GM21390 (cell line): Measurements from ENCODE around the gene SFI1.
"Not testable (repeated sequence)": the region's sequence is repeated elsewhere in the genome, so short reads cannot be mapped to it uniquely, and the experiment has no call there.

Source experiments
- ATAC-seq: cut with Tn5 transposase; IDR thresholded peaks from one replicate; pipeline ENCODE4 v1.9.1; 2021; ENCODE audit not compliant: unreplicated experiment

The SFI1 gene

GRCh38 chr22:31586137-31586920 is 90.0 kb downstream of the SFI1 start:
- ATAC-seq, result no peak

DNA sequence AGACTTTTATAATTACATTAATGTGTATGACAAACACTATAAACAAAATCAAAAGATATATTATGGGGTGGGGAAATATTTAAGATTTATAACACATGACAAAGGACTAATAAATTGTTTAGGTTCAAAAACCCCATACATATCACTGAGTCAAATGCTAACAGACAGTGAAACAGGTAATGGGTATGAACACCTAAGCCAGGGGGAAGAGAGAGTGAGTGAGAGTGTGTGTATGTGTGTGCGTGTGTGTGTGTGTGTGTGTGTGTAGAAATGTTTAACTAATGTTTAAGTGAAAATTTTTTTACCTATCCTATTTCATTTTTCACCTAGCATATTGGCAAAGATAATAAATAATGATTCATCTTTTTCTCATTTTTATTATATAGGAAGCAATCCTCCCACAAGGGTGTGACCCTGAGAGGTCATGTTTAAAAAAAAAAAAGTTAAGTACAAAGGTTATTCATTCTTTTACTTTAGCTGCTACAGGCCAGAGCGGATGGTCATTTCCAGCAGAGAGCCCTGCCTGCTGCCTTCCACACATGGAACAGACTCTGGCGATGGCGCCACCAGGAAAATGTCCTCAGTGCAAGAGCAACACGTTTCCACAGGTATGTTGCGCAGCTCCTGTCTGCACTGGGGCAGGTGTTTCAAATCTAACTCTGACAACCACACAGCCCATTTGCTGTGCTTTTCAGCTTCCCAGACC is 92.8 kb downstream of the SFI1 start:
- no peak for ATAC-seq

- not testable (repeated sequence) for ATAC-seq
These were observed 93.8 kb downstream of the SFI1 start for GRCh38 chr22:31590161-31590560.

GRCh38 chr22:31595271-31595670 is 98.9 kb downstream of the SFI1 start:
- no peak for ATAC-seq

- ATAC-seq, result no peak
These were observed 106.1 kb downstream of the SFI1 start for GRCh38 chr22:31602259-31602952.

DNA sequence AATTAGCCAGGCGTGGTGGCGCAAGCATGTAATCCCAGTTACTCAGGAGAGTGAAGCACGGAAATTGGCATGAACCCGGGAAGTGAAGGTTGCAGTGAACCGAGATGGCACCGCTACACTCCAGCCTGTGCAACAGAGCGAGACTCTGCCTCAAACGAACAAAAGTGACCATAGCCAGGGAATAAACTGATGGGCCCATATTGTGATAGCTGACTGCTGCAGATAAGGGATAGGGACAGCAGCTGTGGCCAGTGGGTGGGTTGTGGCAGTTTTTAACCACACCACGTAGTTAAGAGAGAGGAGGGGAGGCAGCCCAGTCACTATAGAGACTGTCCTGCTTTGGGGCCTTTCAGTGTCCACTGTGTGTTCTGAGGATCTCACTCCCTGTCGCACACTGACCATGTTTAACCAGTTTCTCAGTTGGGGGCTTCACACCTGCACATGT is 106.8 kb downstream of the SFI1 start:
- no peak for ATAC-seq

DNA sequence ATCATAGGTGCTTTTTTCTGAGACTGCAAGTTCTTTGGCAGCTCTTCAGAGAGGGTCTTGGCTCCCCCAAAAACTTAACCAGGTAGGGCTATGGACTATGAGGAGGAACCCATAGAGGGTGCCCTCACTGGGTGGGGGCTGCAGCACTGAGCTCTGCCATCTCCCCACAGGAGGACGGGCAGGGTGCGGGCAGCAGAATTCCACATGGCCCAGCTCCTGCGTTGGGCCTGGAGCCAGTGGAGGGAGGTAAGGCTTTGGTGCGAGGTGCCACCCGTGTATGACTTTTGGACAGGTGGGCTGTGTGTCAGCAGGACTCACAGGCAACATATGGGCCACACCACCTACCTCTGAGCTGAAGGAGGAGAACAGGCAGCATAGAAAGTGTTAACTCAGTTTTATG is 107.2 kb downstream of the SFI1 start:
- no peak for ATAC-seq

GRCh38 chr22:31604137-31604705 is 107.9 kb downstream of the SFI1 start:
- ATAC-seq, result no peak

DNA sequence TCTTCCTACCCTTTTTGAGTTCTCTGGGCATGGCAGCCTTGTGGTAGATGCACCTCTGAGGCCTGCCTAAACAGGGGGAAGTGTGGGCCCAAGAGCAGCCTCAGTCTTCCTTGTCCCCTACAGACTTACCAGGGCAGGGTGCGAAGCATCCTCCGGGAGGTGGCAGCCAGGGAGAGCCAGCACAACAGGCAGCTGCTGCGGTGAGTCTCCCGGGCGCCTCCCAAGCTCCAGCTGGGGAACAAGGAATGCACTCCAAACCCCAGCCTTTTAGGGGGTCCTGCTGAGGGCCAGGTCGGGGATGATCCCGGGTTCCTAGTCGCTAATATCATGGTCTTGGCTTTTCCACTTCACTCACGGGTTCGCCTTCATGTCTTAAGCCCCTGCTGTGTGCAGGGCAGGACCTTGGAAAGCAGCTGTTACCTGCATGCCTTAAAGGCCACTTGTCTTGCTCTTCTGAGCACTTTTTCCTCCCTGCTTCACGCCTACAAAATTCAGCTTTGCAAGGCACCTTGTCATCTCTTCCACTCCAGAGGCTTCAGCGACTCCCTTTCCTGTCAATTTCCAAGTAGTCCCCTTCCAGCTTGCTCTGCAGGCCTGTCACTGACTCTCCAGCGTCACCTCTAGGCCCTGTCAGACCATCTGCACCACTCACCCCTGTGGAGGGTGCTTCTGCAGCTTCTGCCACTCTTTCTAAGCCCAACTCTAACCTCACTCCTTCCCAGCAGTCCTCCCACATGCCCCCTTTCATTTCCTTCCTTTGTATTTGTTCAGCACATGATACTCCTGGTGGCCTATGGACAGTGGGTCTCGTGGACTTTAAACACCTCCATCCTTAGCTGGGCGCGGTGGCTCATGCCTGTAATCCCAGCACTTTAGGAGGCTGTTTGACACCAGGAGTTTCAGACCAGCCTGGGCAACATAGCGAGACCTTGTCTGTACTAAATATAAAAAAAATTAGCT is 108.7 kb downstream of the SFI1 start:
- no peak for ATAC-seq

- ATAC-seq, result no peak
These were observed 109.7 kb downstream of the SFI1 start for GRCh38 chr22:31605851-31606585.

GRCh38 chr22:31607696-31608095 is 111.4 kb downstream of the SFI1 start:
- ATAC-seq, result no peak

DNA sequence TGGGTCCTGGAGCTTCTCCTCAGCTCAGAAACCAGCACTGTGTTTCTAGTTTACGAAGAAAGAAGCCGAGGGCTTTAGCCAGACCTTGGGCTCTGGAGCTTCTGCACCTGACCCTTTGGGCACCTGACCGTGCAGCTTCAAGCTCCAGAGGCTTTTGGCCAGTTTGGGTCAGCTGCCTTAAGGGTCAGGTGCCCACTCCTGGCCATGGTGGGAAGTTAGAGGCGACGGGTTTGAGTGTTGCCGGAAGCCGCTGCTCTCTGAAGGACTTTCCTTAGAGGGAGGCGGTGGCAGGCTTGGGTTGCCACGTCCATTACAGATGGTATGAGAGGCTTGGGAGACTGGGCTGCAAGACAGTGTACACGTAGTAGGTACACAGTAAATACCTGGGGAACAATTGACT is 113.4 kb downstream of the SFI1 start:
- ATAC-seq, result no peak

DNA sequence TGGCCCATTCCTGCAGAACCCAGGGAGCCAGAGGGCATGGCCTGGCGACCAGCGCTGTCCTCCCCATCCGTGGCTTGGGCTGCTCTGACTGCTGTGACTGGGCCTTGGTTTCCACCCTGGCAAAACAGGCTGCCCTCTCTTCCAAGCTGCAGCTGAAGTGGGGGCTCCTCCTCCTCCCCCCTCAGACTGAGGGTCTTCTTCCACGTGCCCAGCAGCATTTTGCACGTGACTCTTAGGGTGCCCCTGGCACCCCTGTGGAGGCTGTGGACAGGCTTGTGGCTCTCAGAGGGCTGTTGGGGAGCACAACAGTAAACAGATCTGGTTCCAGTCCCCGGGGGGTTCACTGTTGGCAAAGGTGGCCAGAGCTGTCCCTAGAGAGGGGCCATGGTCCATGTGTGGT is 114.3 kb downstream of the SFI1 start:
- ATAC-seq, result no peak

DNA sequence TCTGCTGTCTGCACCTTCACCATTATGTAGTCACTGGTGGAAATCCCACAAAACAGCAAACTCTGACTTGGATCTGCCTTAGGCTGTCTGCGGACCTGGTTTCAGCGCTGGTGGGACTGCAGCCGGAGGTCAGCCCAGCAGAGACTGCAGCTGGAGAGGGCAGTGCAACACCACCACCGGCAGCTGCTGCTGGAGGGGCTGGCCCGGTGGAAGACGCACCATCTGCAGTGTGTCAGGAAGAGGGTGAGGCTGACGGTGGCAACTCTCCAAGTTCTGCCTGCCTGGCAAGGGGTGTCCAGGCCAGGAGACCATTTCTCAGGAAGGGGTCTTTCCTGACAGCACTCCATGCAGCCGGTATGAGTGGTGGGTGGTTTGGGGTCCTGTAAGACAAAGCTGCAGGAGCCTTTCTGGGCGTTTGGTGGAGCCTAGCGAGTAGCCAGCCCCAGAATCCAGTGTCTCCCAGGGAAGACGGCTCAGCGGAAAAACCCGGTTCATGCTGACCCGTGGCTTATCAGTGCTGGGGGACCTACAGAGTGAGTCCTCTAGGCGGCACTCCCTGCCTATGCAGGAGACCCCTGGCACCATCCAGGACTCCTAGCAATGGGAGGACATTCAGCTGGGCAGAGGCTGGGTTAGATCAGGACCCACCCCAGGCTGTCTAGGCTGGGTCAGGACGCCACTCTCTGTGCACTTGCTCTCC is 114.9 kb downstream of the SFI1 start:
- no peak for ATAC-seq

- no peak for ATAC-seq
These were observed 116.6 kb downstream of the SFI1 start for GRCh38 chr22:31612891-31613285.

DNA sequence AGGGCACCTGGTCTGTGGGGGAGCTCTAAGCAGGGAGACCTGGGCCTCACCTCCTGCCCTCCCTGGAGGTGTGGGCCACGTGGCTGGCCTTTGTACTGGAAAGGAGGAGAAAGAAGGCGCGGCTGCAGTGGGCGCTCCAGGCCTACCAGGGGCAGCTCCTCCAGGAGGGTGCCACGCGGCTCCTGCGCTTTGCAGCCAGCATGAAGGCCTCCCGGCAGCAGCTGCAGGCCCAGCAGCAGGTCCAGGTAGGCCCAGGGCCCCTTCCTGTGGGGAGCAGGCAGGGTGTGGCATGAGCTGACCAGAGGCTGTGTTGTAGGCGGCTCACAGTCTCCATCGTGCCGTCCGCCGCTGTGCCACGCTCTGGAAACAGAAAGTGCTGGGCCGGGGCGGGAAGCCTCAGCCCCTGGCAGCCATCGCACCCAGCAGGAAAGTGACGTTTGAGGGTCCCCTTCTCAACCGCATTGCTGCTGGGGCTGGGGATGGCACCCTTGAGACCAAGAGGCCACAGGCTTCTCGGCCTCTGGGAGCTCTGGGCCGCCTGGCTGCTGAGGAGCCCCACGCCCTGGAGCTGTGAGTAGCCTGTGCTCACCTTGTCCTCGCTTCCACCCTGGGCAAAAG is 117.1 kb downstream of the SFI1 start:
- no peak for ATAC-seq

- ATAC-seq, result no peak
These were observed 117.6 kb downstream of the SFI1 start for GRCh38 chr22:31613904-31614296.

GRCh38 chr22:31614781-31615490 is 118.6 kb downstream of the SFI1 start:
- no peak for ATAC-seq
